UCSD-AML1 (cell line): ENCODE results near the gene ZNF768.
A peak's percentile ranks its signal among the peaks of the same experiment; 100 is the strongest.
"Not testable (repeated sequence)": the region's sequence is repeated elsewhere in the genome, so short reads cannot be mapped to it uniquely, and the experiment has no call there.

ENCODE experiments used
- DNase-seq: peaks from one replicate; lab custom pipeline; 2025; ENCODE audit not compliant: unreplicated experiment; lab: John Stamatoyannopoulos, UW

Gene ZNF768

DNA sequence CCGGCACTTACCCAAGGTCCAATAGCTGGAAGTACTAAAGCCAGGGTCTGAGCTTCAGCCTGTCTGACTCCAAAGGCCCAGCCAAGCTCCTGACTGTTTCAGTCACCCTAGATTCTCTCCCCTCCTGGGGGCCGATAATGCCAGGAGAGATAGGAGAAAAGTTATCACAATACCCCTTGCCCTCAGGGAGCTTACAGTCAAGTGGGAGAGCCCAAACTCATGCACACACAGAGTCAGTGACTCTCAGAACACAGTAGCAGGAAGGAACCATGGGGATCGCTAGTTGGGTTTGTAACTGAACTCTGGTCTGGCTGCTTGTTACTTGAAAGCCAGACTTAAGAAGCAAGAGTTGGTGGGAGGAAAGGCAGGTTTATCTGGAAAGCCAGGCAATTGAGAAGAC, 14.9 kb downstream of the ZNF768 start:
- DNase-seq = no peak

DNA sequence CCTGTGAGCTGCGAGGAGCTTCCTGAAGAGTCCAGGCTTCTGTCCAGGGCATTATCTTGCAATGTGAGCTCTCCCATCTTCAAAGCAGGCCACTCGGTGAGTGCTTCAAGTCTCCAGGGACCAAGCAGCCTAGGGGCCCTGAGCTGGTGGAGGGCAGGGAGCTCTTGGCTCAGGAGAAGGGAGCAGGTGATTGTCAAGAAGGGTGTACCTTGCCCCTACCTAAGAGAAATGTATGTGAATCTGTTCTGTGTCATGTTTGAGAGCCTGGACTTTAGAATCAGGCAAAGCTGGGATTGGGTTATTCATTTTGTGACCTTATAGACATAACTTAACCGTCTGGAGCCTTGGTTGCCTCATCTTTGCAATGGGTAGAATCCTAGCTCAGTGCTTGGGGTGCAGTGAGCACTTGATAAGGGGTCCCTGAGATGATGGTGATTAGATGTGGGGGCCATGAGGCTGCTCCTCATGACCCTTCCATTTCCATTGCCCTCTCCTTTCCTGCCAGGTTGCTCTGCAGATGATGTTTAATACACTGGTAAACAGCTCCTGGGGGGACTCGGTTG, 15.9 kb downstream of the ZNF768 start:
- DNase-seq = no peak

DNA sequence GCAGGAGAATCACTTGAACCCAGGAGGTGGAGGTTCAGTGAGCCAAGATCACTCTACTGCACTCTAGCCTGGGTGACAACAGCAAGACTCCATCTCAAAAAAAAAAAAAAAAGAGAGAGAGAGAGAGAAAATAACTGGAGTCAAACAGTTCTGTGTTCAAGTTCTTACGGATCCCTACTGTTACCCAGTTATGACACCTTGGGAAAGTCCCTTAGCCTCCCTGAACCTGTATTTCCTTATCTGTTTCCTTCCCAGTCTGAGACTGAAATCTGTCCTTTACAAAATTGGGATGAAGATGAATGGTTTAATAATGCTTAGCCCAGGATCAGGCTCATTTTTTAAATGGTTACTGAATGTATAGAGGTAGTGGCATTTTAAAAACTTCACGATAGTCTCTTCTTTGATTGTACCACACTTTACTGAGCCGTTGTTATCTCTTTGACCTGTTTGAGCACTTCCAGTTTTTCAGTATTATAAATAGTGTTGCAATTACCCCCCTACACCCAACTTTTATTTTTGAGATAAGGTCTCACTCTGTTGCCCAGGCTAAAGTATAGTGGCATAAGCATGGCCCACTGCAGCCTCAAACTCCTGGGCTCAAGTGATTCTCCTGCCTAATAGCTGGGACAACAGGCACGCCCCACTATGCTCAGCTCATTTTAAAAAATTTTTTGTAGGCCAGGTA, 17.1 kb downstream of the ZNF768 start:
- DNase-seq = no peak

DNA sequence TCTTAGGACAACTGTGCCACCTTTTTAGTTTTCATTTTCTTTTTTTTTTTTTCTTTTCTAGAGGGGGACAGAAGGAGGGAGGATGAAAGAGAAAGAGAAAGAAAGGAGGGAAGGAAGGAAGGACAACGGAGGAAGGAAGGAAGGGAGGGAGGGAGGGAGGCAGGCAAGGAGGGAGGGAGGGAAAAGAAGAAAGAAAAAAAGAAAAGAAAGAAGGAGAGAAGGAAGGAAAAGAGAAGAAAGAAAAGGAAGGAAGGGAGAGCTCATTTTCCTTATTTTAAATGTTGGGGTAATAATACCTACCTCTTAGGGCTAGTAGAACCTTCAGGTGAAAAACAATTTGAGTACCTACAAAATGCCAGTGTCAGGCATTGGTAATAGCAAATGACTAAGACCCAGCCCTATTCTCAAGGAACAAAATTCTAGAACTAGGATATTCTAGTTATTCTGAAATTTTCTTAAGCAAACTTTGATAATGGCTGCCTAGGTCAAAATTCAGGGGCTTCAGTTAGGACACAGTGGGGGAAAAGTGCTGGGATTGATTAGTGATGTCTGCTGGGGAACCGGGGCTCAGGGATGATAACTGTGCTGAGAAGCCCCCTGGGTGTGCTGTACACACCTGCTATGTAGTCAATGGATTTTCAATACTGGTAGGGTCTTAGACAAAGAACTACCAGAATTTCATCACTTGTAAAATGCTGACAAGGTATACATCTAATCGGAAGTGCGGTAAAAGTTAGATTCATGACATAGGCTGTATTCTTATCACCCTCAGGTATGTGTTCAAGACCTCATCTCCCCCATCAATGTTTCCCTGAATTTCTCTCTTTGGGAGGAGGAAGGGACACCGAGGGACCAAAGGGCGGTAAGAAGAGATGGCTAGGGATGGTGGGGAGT, 22.7 kb downstream of the ZNF768 start:
- DNase-seq = no peak

DNA sequence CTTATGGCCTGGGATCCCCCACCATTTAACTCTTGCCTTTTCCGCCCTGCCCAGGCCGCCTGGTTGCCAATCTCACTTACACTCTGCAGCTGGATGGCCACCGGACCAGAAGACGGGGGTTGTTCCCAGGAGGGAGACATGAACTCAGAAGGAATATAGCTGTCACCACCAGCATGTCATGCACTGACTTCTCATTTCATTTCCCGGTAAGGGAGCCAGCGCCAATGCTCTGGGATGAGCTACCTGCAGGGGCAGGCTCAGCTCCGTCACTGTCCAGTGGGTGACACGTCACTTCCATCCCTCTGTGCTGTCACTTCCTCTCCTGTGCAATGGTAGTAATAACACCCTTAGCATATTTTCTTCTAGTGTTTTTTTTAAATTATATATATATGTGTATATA, 27.1 kb downstream of the ZNF768 start:
- no peak for DNase-seq

DNA sequence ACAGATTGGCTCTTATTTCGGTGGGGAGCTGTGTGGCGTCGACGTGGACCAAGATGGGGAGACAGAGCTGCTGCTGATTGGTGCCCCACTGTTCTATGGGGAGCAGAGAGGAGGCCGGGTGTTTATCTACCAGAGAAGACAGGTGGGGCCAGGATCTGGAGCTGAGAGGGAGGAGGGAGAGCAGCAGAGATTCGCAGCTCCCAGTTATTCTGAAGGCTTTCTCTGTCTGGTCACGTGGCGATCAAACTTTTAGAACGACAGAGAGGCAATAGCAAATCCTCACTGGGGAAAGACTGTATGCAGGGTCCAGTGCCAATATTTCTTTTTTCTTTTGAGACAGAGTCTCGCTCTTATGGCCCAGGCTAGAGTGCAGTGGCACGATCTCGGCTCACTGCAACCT, 31.7 kb downstream of the ZNF768 start:
- DNase-seq = no peak

DNA sequence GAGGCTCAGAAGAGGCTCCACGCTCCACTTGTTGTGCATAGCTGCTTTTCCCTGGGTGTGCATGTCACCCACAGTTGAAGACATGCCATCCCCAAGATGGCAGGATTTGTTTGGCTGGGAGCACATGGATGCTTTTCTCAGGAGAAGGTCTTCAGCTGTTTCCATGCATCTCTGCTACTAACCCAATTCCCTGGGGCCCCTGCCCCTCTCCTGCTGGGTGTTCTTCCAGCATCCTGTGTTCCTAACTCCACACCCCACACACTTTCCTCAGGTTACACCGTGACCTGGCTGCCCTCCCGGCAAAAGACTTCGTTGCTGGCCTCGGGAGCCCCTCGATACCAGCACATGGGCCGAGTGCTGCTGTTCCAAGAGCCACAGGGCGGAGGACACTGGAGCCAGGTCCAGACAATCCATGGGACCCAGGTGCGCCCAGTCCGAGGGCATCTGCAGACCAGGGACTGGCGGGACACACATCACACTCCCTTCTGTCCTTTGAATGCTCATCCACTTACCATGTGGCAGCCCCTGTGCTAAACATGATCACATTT, 32.4 kb downstream of the ZNF768 start:
- DNase-seq = no peak

DNA sequence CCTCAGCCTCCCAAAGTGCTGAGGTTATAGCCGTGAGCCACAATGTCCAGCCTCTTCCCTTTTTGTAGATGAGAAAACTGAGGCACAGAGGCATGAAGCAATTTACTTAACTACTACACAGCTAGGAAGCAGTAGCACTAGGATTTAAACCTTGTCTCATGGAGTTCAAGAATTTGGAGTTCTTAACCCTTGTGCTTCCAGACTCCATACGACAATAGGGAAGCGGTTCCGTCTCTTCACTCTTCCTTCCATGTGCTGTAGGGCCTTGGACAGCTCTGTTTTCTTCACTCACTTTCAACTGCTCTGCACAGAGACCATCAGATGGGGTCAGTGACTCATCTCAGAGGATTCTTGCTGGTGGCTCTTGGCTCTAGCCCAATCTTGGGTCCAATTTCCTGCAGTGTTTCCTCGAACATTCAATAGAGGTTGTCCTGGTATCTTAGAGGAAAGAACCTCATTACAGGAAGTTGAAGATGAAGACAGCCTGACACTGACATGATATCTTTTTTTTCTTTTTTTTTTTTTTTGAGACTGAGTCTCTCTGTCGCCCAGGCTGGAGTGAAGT, 34.5 kb downstream of the ZNF768 start:
- peak; percentile 28 for DNase-seq

DNA sequence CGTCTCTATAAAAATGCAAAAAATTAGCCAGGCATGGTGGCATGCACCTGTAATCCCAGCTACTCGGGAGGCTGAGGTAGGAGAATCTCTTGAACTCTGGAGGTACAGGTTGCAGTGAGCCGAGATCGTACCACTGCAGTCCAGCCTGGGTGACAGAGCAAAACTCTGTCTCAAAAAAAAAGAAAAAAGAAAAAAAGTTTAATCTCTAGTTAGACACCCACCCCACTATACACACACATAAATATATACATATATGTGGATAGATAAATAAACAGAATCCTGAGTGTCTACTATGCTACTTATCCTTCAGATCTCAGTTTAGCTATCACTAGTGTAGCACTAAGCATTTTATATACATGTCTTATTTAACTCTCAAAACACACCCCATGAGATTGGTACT, 35.1 kb downstream of the ZNF768 start:
- DNase-seq = no peak

DNA sequence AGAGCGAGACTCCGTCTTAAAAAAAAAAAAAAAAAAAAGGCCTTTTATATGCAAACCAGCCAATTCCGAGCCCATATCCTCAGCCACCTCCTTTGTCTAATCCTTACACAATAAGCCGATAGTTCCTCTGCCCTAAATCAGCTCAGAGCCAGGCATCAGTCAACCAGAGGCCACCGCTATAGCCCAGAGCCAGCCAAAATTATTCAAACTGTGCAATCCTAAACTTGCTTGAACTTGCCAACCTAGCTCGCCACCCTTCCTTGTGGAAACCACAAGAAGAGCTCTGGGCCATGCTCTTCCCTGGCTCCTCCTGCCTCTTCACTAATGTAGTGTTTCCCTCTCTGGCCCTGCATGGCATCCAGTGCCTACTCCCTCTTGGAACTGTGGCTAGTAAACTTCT, 36.2 kb downstream of the ZNF768 start:
- no peak for DNase-seq

DNA sequence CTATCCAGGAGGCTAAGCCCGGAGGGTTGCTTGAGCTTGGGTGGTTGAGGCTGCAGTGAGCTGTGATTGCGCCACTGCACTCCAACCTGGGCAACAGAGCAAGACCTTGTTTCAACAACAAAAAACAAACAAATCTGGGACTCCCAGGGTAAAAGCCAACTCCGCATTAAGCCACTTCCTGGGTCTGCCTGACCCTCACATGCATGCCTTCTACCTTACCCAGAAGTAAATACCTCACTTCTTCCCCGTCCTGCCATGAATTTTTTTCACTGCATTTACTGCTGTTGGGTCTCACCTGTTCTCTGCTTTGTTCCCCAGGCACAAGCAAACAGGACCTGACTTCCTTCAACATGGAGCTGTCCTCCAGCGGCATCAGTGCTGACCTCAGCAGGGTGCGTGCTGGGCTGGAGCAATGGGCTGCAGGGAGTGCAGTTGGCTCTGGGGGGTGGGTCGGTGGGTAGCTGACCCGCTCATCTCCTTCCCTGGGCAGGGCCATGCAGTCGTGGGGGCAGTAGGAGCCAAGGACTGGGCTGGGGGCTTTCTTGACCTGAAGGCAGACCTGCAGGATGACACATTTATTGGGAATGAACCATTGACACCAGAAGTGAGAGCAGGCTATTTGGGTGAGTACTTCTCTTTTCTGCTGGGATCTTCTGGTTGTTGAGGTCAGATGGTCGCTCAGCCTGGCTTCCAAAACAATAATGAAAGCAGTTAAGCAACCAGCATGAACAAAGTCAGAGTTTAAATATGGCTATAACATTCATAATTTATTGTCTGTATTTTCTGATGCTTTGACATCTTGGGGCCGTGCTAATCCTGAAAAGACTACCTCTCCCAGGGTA, 37.4 kb downstream of the ZNF768 start:
- no peak for DNase-seq

DNA sequence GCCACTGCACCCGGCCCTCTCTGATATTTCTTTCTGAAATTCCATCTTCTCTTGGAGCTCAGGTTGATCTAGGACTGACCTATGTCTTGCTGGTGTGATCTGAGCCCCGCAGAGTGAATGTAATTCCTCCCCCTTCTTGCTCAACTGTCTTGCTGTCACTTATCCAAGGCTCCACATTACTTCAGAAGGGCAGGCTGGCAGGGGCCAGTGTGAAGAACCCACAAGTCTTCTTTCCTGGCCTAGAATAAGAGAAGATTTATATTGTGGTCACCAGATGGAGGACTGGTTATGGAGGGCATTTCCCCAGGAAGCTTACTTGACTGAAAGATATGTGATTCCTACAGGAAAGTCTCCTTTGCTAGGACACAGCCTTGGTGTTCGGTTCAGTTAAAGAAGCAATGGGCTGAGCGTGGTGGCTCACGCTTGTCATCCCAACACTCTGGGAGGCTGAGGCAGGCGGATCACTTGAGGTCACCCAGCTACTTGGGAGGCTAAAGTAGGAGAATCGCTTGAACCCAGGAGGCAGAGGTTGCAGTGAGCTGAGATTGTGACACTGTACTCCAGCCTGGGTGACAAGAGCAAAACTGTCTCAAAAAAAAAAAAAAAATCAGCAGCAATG, 40.4 kb downstream of the ZNF768 start:
- DNase-seq = no peak

DNA sequence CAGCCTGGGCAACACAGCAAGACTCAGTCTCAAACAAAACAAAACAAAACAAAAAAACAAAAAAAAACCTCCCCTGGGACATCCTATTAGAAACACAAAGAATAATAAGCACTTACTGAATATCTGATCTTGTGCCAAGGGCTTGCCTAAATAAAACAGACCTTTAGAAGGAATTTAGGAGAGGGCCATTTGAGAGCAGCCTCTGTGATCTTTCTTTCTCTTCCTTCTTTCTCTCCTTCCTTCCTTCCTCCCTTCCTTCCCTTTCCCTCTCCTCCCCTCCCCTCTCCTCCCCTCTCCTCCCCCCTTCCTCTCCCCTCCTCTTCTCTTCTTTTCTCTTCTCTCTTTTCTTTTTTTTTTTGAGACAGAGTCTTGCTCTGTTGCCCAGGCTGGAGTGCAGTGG, 41.5 kb downstream of the ZNF768 start:
- DNase-seq = no peak

DNA sequence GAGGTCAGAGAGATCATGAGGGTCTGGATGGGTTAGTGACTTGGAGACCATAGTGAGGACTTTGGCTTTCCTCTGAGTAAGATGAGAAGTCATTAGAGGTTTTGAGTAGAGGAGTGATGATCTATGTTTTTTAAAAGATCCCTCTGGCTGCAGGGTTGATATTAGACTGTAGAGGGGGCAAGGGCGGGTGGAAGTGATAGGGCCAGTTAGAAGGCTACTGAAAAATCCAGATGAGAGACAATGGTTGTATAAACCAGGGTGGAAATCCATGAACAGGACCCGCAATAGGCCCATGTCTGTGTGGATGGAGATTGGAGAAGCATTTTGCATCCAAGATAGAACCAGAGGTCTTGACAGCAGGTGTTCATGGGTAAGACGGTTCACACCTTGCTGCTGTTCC, 44.0 kb downstream of the ZNF768 start:
- DNase-seq = no peak

DNA sequence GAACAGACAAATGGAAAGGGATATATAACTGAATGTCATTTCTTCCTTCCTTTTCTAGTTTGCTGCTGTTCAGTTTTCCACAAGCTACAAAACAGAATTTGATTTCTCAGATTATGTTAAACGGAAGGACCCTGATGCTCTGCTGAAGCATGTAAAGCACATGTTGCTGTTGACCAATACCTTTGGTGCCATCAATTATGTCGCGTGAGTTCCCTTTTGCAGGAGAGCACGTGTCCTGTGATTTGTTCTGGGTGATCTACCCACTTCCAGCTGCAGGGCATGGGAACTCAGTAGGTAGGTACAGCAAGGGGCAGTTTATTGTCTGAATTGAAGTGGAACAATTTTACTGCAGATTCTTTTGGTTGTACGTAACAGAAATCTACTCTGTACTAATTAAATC, 45.0 kb downstream of the ZNF768 start:
- no peak for DNase-seq

DNA sequence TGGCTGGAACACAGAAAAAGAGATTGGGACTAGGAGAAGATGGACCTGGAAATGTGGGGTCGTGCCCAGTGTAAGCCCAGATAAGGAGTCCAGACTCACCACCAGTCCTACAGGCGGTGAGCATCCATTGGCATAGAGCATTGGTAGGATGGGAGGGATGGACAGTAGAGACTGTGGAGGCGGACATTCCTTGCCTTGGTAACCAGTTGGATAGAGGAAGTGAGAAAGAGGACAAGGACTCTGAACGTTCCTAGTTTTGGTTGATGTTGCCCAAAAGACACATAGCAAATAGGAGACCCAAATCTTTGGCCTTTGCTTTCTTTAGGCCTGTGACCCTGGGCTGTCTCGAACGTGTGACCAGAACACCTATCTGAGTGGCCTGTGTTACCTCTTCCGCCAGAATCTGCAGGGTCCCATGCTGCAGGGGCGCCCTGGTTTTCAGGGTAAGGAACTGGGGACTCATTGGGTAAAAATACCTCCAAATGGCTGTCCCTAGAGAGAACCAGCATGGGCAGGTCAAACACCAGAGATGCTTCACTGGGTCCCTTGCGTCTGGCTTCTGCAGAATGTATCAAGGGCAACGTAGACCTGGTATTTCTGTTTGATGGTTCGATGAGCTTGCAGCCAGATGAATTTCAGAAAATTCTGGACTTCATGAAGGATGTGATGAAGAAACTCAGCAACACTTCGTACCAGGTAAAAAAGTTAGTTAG, 47.4 kb downstream of the ZNF768 start:
- DNase-seq = no peak

DNA sequence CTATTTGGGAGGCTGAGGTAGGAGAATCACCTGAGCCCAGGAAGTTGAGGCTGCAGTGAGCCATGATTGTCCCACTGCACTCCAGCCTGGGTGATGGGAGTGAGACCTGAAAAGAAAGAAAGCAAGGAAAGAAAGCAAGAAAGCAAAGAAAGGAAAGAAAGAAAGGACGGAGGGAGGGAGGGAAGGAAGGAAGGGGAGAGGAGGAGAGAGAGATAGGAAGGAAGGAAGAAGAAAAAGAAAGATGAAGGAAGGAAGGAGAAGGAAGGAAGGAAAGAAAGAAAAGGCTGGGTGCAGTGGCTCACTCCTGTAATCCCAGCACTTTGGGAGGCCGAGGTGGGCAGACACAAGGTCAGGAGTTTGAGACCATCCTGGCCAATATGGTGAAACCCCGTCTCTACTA, 48.6 kb downstream of the ZNF768 start:
- DNase-seq = not testable (repeated sequence)

DNA sequence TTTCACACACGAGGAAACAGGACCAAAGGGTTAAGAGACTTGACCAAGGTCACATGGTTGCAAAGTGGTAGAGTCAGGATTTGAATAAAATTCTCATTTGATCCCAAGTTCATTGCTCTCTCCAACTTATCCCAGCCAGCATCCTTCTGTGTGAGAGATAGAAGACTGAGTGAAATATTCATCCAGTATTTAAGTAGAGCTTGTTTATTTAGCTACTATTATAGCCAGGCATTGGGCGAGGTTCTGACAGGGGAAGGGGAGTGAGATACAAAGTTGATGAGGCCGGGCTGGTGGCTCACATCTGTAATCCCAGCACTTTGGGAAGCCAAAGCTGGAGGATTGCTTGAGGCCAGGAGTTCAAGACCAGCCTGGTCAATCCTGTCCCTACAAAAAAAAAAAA, 49.4 kb downstream of the ZNF768 start:
- DNase-seq = no peak

DNA sequence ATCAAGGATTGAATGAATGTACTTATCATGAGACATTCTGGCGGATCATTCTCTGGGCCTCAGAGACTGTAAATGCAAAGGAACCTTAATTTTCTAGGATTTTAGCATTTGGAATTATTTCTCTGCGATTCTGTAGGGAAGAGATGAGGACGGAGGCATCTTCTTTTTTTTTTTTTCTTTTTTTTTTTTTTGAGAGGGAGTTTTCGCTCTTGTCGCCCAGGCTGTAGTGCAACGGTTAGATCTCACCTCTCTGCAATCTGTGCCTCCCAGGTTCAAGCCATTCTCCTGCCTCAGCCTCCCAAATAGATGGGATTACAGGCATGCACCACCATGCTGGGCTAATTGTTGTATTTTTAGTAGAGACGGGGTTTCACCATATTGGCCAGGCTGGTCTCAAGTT, 51.7 kb downstream of the ZNF768 start:
- no peak for DNase-seq

DNA sequence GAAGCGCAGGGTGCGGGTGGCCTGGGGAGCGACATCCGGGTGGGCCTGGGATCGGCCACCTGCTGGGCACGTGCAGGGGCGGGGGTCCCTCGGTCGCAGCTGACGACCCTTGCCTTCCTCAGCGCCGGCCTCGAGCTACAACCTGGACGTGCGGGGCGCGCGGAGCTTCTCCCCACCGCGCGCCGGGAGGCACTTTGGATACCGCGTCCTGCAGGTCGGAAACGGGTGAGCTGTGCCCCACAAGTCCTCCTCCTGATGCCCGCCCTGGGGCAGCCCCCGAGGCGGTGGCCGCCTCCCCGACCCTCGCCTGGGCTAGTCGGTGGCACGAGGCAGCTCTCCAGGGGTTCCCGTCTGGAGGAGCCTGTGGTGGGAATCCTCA, 52.3 kb downstream of the ZNF768 start:
- no peak for DNase-seq
